GM23248 (cell line): ENCODE results near the gene FAM174C. TPM values are rescaled to one million over a fixed set of nuclear protein-coding genes. Genes with fewer than 3 reads are reported as not detected.

Experiments used
- DNase-seq: peaks from one replicate; pipeline ENCODE4 v3.0.0-alpha.2; 2015
- H2AFZ ChIP-seq: fragments of 200-600 bp; sonication (generic); 2 replicates; pipeline ENCODE4 v1.6.1; 2016; ENCODE audit warnings: antibody characterized with exemption
- H3F3A ChIP-seq: fragments of 200-600 bp; sonication (generic); 2 replicates; pipeline ENCODE4 v1.6.1; 2016; ENCODE audit warnings: mild to moderate bottlenecking, antibody characterized with exemption, mixed run types; ENCODE audit not compliant: insufficient read depth
- H3K27ac ChIP-seq: fragments of 200-600 bp; sonication (generic); 2 replicates; pipeline ENCODE4 v1.5.1; 2016; ENCODE audit warnings: mild to moderate bottlenecking
- H3K27me3 ChIP-seq: fragments of 200-600 bp; sonication (generic); replicated peaks from 2 replicates; pipeline ENCODE4 v1.6.1; 2016; ENCODE audit warnings: mild to moderate bottlenecking; ENCODE audit not compliant: insufficient read depth
- H3K36me3 ChIP-seq: fragments of 200-600 bp; sonication (generic); 2 replicates; pipeline ENCODE4 v1.6.1; 2016; ENCODE audit warnings: low read depth, mild to moderate bottlenecking
- H3K4me1 ChIP-seq: fragments of 200-600 bp; sonication (generic); 2 replicates; pipeline ENCODE4 v1.6.1; 2016; ENCODE audit warnings: mild to moderate bottlenecking; ENCODE audit not compliant: insufficient read depth
- H3K4me2 ChIP-seq: fragments of 200-600 bp; sonication (generic); one replicate; pipeline ENCODE4 v1.6.1; 2016; ENCODE audit warnings: mild to moderate bottlenecking; ENCODE audit not compliant: unreplicated experiment
- H3K4me3 ChIP-seq: fragments of 200-600 bp; sonication (generic); 2 replicates; pipeline ENCODE4 v1.5.1; 2016; ENCODE audit warnings: mild to moderate bottlenecking
- H3K79me2 ChIP-seq: fragments of 200-600 bp; sonication (generic); 2 replicates; pipeline ENCODE4 v1.6.1; 2016; ENCODE audit warnings: mild to moderate bottlenecking; ENCODE audit not compliant: insufficient read depth
- H3K9ac ChIP-seq: fragments of 200-600 bp; sonication (generic); 2 replicates; pipeline ENCODE4 v1.6.1; 2016; ENCODE audit warnings: mild to moderate bottlenecking
- H3K9me2 ChIP-seq: fragments of 200-600 bp; sonication (generic); 2 replicates; pipeline ENCODE4 v1.6.1; 2016; ENCODE audit warnings: mixed run types, mild to moderate bottlenecking, moderate library complexity; ENCODE audit not compliant: insufficient read depth
- H3K9me3 ChIP-seq: fragments of 200-600 bp; sonication (generic); one replicate; pipeline ENCODE4 v1.6.1; 2017; ENCODE audit warnings: low read depth
- H4K20me1 ChIP-seq: fragments of 200-600 bp; sonication (generic); 2 replicates; pipeline ENCODE4 v1.6.0; 2016; ENCODE audit not compliant: insufficient read depth
- EZH2 ChIP-seq: fragments of 200-600 bp; sonication (generic); IDR thresholded peaks from 2 replicates; pipeline ENCODE4 v1.6.1; 2018; ENCODE audit warnings: antibody characterized with exemption, mild to moderate bottlenecking; ENCODE audit not compliant: insufficient read depth, poor library complexity, severe bottlenecking
- EZH2phosphoT487 ChIP-seq: fragments of 200-600 bp; sonication (generic); IDR thresholded peaks from 2 replicates; pipeline ENCODE4 v1.6.1; 2018; ENCODE audit warnings: antibody characterized with exemption, moderate library complexity, mild to moderate bottlenecking, low read depth; ENCODE audit not compliant: insufficient read depth
- WGBS, 2 experiments: methylation state at CpG; one replicate each; pipeline ENCODE4 v1.1.6; 2015 to 2017; ENCODE audit warnings: low lambda C conversion rate in 2 of 2, low coverage in 1 of 2; ENCODE audit errors: missing lambda C conversion rate in 2 of 2; 5-methylcytosine and 5-hydroxymethylcytosine counted together
- in situ Hi-C: fragments of 300-500 bp; cut with MboI; formaldehyde crosslinking; loops from 2 replicates; pipeline ENCODE4 v1.15.0; 2020
- polyA plus RNA-seq: library from polyadenylated mRNA; unstranded; fragments of >200 nt; fragmentation: Nextera tagmentation; extraction: Ambion mirVana; gene quantifications from 2 replicates; pipeline ENCODE4 v1.2.1, GENCODE V29; 2016
- total RNA-seq: library from RNA; depleted of rRNA; stranded (reverse); fragments of >200 nt; shearing (Covaris generic); gene quantifications from 2 replicates; pipeline ENCODE4 v1.2.3, GENCODE V29; 2014

FAM174C gene
- total and polyA plus RNA-seq, 2 experiments from 2014 or later = 81.6 to 84.5 TPM

GRCh38 chr19:1237027-1237659, 38.2 kb upstream of the FAM174C start:
- peak overlapping the region; percentile 78 for H3K4me3 ChIP-seq
- in situ Hi-C loops = no loop called here
- H3K4me2 ChIP-seq = peak overlapping the region; percentile 74
- 1% methylated on average over 18 to 56 of the region's 60 CpGs for WGBS, 2 experiments
- no peaks in the 10 kb centered on the region for H3K27me3 ChIP-seq
- H3K36me3 ChIP-seq = no peaks in the 10 kb centered on the region
- no peak overlapping the region for H3K27ac ChIP-seq
- peak overlapping the region; percentile 70 for H2AFZ ChIP-seq
- peak overlapping the region; percentile 76 for H3K9ac ChIP-seq
- H3F3A ChIP-seq = peaks cover 21% of the 10 kb centered on the region
- DNase-seq = peak; percentile 62
- H4K20me1 ChIP-seq = no peaks in the 10 kb centered on the region
- peaks cover 13% of the 10 kb centered on the region for H3K4me1 ChIP-seq
- H3K79me2 ChIP-seq = peaks cover 9% of the 10 kb centered on the region
- no peaks in the 10 kb centered on the region for H3K9me2 ChIP-seq
- no peaks in the 10 kb centered on the region for H3K9me3 ChIP-seq
- TF ChIP-seq EZH2phosphoT487 = no peak
- no peak for TF ChIP-seq EZH2

- Histone ChIP-seq H2AFZ (peak within 1 kb of the TSS; percentile 70), H3K79me2 (peaks cover 16% of the 10 kb centered on the region), H3F3A (peaks cover 17% of the 10 kb centered on the region), H3K9me3 (no peaks in the 10 kb centered on the region), H4K20me1 (no peaks in the 10 kb centered on the region), H3K36me3 (no peaks in the 10 kb centered on the region), H3K27ac (no peak within 1 kb of the TSS), H3K9me2 (no peaks in the 10 kb centered on the region), H3K9ac (peak within 1 kb of the TSS; percentile 76), H3K4me3 (peak within 1 kb of the TSS; percentile 78), H3K4me1 (peaks cover 17% of the 10 kb centered on the region), H3K27me3 (no peaks in the 10 kb centered on the region), H3K4me2 (peak within 1 kb of the TSS; percentile 74)
- peak; percentile 71 for DNase-seq
- WGBS, 2 experiments = 0 to 1% methylated on average over 11 to 28 of the region's 87 CpGs
- in situ Hi-C loops = no loop called here
- no peak for TF ChIP-seq EZH2phosphoT487
- TF ChIP-seq EZH2 = no peak
These were observed 37.5 kb upstream of the FAM174C start, which contains the start of gene CBARP for GRCh38 chr19:1237754-1238368. CBARP (minus strand) TSS chr19:1238005; CDS start chr19:1236100, 1,905 bp downstream.

DNA sequence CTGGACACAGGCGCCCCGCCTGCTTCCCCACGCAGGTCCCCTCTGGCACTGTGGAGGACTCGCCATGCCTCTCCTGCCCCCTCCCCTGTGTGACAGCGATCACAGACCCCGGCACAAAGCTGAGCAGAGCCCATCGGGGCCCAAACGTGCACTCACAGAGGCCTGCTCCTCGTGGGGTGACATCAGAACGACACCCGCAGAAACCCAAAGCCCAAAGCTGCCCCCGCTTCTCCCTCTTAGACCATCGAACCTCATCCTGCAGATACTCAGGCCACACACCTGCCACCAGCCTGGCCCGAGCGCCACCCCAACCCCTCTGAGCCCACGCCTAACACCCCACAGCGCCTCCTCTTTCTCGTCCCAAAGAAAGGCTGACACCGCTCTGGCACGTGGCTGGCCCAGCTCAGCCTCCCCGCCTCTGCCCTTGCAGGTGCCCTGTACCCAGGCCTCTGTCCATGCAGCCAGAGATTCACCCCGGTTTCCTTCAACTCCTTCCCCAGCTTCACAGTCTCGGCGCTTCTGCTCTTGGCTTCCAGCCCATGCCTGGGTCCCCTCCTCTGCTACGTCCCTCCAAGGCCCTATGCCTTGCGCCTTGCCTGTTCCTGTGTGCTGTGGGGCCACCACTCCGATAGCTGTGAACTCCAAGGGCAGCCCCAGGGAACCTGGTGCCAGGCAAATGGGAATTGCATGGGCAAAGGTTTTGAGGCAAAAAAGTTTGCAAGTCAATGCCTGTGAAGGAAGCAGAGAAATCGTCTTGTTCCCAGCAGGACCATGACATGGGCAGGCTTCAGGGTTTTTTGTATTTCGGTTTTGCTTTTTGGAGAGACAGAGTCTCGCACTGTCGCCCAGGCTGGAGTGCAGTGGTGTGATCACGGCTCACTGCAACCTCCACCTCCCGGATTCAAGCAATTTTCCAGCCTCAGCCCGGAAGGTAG, 36.7 kb upstream of the FAM174C start:
- no peak overlapping the region for H2AFZ ChIP-seq
- 69 to 71% methylated on average over 28 to 34 of the region's 34 CpGs for WGBS, 2 experiments
- H3K4me3 ChIP-seq = no peak overlapping the region

GRCh38 chr19:1239420-1239795, 35.9 kb upstream of the FAM174C start:
- peak overlapping the region; percentile 42; the same call in 1 of the 2 replicates for H3K27ac ChIP-seq
- WGBS, 2 experiments = 93% methylated on average over 11 of the region's 11 CpGs
- H3K4me1 ChIP-seq = peaks cover 28% of the 10 kb centered on the region
- no peaks in the 10 kb centered on the region for H4K20me1 ChIP-seq
- peak overlapping the region; percentile 66; the same call in 1 of the 2 replicates for H3K9ac ChIP-seq
- H3K4me3 ChIP-seq = no peak overlapping the region; the same call in 1 of the 2 replicates
- H3K27me3 ChIP-seq = no peaks in the 10 kb centered on the region
- H3K79me2 ChIP-seq = peaks cover 31% of the 10 kb centered on the region
- no peaks in the 10 kb centered on the region for H3K36me3 ChIP-seq
- in situ Hi-C loops = no loop called here
- no peaks in the 10 kb centered on the region for H3K9me2 ChIP-seq
- H3F3A ChIP-seq = peaks cover 27% of the 10 kb centered on the region
- DNase-seq = no peak
- no peaks in the 10 kb centered on the region for H3K9me3 ChIP-seq
- no peak for TF ChIP-seq EZH2
- TF ChIP-seq EZH2phosphoT487 = no peak
- no peak overlapping the region for H2AFZ ChIP-seq
- H3K4me2 ChIP-seq = no peak overlapping the region

More for the DNA sequence above, 36.7 kb upstream of the FAM174C start:
- Histone ChIP-seq H3K4me1 (peaks cover 23% of the 10 kb centered on the region), H3F3A (peaks cover 23% of the 10 kb centered on the region), H3K27ac (no peak overlapping the region), H3K79me2 (peaks cover 24% of the 10 kb centered on the region), H3K27me3 (no peaks in the 10 kb centered on the region), H3K9me3 (no peaks in the 10 kb centered on the region), H3K4me2 (no peak overlapping the region), H3K9me2 (no peaks in the 10 kb centered on the region), H3K9ac (peak overlapping the region; percentile 37; the same call in 1 of the 2 replicates), H4K20me1 (no peaks in the 10 kb centered on the region), H3K36me3 (no peaks in the 10 kb centered on the region)
- DNase-seq = no peak
- TF ChIP-seq EZH2phosphoT487 (no peak), EZH2 (no peak)
- in situ Hi-C loops = no loop called here
